Liver (tissue), 9 donors: ENCODE data around the gene ECE1. TPM values are rescaled to one million over a fixed set of nuclear protein-coding genes. Genes with fewer than 3 reads are reported as not detected.

Source experiments
- DNase-seq: peaks from one replicate; pipeline ENCODE4 v3.0.0-alpha.2; 2017; ENCODE audit warnings: low spot score
- H3K27ac ChIP-seq, 2 donors: one replicate each; pipeline ENCODE4 v1.7.0; 2013; ENCODE audit warnings: inconsistent platforms in 2 of 2, low read length in 2 of 2, control low read depth in 1 of 2, low read depth in 1 of 2, mild to moderate bottlenecking in 1 of 2
- H3K27me3 ChIP-seq, 4 donors: one replicate each; pipeline versions ENCODE4 v1.6.1 to v1.7.0; 2013; ENCODE audit warnings: low read length in 3 of 4, inconsistent platforms in 1 of 4, mild to moderate bottlenecking in 1 of 4, moderate library complexity in 1 of 4; ENCODE audit not compliant: control insufficient read depth in 4 of 4, insufficient read depth in 4 of 4
- H3K36me3 ChIP-seq, 4 donors: one replicate each; pipeline versions ENCODE4 v1.6.1 to v1.7.0; 2013; ENCODE audit warnings: low read length in 3 of 4, mild to moderate bottlenecking in 3 of 4, low read depth in 1 of 4, moderate library complexity in 1 of 4; ENCODE audit not compliant: control insufficient read depth in 4 of 4, insufficient read depth in 3 of 4
- H3K4me1 ChIP-seq, 4 donors: one replicate each; pipeline versions ENCODE4 v1.6.1 to v1.7.0; 2013; ENCODE audit warnings: low read length in 3 of 4, mild to moderate bottlenecking in 3 of 4, moderate library complexity in 1 of 4; ENCODE audit not compliant: control insufficient read depth in 4 of 4, insufficient read depth in 4 of 4
- H3K4me3 ChIP-seq, 3 donors: one replicate each; pipeline versions ENCODE4 v1.6.1 to v1.7.0; 2013; ENCODE audit warnings: low read length in 3 of 3, control low read depth in 1 of 3, low read depth in 1 of 3, mild to moderate bottlenecking in 1 of 3
- H3K9ac ChIP-seq, 2 donors: one replicate each; pipeline ENCODE4 v1.7.0; 2013; ENCODE audit warnings: low read length in 2 of 2, mild to moderate bottlenecking in 2 of 2, moderate library complexity in 2 of 2, control low read depth in 1 of 2, low read depth in 1 of 2
- H3K9me3 ChIP-seq, 4 donors: one replicate each; pipeline versions ENCODE4 v1.6.1 to v1.7.0; 2013; ENCODE audit warnings: low read length in 3 of 4; ENCODE audit not compliant: control insufficient read depth in 4 of 4
- EGR1 ChIP-seq, 2 donors: IDR thresholded peaks; 2 replicates each; pipeline ENCODE4 v1.6.1; 2016 to 2018; ENCODE audit warnings: antibody characterized with exemption in 2 of 2, low read depth in 2 of 2
- FOXA2 ChIP-seq: IDR thresholded peaks from 2 replicates; pipeline ENCODE4 v1.6.1; 2016; ENCODE audit warnings: antibody characterized with exemption
- HNF4A ChIP-seq, 2 donors: conservative IDR thresholded peaks; 2 replicates each; pipeline ENCODE4 v1.6.1; 2016; ENCODE audit warnings: antibody characterized with exemption in 2 of 2, mild to moderate bottlenecking in 2 of 2
- HNF4G ChIP-seq: IDR thresholded peaks from 2 replicates; pipeline ENCODE4 v1.6.1; 2016; ENCODE audit warnings: antibody characterized with exemption
- JUND ChIP-seq, 2 donors: IDR thresholded peaks; 2 replicates each; pipeline ENCODE4 v1.6.1; 2016; ENCODE audit warnings: antibody characterized with exemption in 2 of 2
- RAD21 ChIP-seq, 2 donors: IDR thresholded peaks; 2 replicates each; pipeline ENCODE4 v1.6.1; 2016; ENCODE audit warnings: antibody characterized with exemption in 2 of 2, mild to moderate bottlenecking in 2 of 2
- RXRA ChIP-seq, 2 donors: IDR thresholded peaks; 2 replicates each; pipeline ENCODE4 v1.6.1; 2017 to 2018; ENCODE audit warnings: antibody characterized with exemption in 2 of 2, mild to moderate bottlenecking in 1 of 2
- SP1 ChIP-seq: IDR thresholded peaks from 2 replicates; pipeline ENCODE4 v1.6.1; 2018; ENCODE audit warnings: antibody characterized with exemption, mild to moderate bottlenecking
- TAF1 ChIP-seq: conservative IDR thresholded peaks from 2 replicates; pipeline ENCODE4 v1.6.1; 2016; ENCODE audit warnings: antibody characterized with exemption, mild to moderate bottlenecking
- YY1 ChIP-seq: IDR thresholded peaks from 2 replicates; pipeline ENCODE4 v1.6.1; 2016; ENCODE audit warnings: antibody characterized with exemption, mild to moderate bottlenecking
- WGBS: extraction: QIAGEN DNeasy Blood & Tissue Kit; methylation state at CpG from one replicate; pipeline ENCODE4 v1.1.7; 2013; 5-methylcytosine and 5-hydroxymethylcytosine counted together
- polyA plus RNA-seq, 2 donors: library from polyadenylated mRNA; stranded (reverse) in 1 of 2; unstranded in 1 of 2; fragments of 200-250 nt in 1 of 2; fragments of >200 nt in 1 of 2; fragmentation: Nextera tagmentation in 1 of 2; extraction: Ambion mirVana in 1 of 2; gene quantifications; one replicate each; pipeline versions ENCODE4 v1.2.1 to v1.2.3, GENCODE V29; 2013 to 2015
- total RNA-seq, 2 donors: library from RNA; depleted of rRNA; stranded (reverse); fragments of >200 nt; gene quantifications; one replicate each; pipeline ENCODE4 v1.2.3, GENCODE V29; 2014
- TF ChIP-seq, protein P1 (sequence below): IDR thresholded peaks from 2 replicates; pipeline ENCODE4 v1.6.1; 2016; ENCODE audit warnings: antibody characterized with exemption
- TF ChIP-seq, protein P2 (sequence below): IDR thresholded peaks from 2 replicates; pipeline ENCODE4 v1.6.1; 2016; ENCODE audit warnings: antibody characterized with exemption, mild to moderate bottlenecking
- TF ChIP-seq, protein P3 (sequence below): IDR thresholded peaks from 2 replicates; pipeline ENCODE4 v1.6.1; 2016; ENCODE audit warnings: antibody characterized with exemption
- donor health status: healthy.
- donor health status: healthy.
- donor health status: healthy.
- donor health status: healthy.
- donor health status: healthy.

The ECE1 gene
- total and polyA plus RNA-seq, 4 donors: 29.3 to 46.4 (median 39.6) TPM

DNA sequence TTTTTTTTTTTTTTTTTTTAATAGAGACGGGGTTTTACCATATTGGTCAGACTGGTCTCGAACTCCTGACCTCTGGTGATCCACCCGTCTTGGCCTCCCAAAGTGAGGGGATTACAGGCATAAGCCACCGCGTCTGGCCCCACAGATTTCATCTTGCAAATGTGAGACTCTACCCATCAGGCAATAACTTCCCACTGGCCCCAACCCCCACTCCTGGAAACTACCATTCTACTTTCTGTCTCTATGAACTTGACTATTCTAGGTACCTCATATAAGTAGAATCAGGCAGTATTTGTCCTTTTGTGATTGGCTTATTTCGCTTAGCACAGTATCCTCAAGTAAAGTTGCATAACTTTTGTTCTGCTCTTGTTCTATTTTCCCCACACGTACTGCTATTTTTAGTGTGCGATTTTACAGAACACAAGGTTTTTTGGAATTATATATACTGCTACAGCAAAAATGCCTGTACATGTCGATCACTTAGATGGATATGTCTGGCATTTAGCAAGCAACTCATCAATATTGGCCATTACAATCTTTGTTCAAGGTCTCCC, 40.2 kb downstream of the ECE1 start:
- 96% methylated on average over 9 of the region's 9 CpGs for WGBS

DNA sequence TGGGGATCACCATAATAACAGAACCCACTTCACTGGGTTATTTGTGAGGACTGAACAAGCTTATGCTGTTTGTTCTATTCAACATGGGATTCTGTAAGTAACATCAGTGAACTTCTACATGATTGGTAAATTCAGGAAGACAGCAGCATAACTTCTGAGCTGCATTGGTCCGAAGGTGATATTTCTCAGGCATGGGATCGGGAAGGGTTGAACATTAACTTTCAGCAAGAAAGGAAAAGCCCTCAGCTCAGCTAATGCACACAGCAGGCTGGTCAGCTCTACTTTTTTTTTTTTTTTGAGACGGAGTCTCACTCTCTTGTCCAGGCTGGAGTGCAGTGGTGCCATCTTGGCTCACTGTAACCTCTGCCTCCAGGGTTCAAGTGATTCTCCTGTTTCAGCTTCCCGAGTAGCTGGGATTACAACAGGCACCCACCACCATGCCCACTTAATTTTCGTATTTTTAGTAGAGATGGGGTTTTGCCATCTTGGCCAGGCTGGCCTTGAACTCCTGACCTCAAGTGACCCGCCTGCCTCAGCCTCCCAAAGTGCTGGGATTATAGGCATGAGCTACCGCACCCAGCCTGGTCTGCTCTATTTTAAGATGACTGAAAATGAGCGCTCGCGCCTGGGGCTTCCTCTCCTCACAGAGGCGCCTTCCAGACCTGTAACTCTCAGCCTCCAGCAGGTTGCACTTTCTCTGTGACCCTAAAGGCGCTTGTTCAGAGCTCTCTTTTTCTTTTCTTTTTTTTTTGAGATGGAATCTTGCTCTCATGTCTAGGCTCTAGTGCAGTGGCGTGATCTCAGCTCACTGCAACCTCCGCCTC, 42.2 kb downstream of the ECE1 start:
- Histone ChIP-seq H3K36me3 (peaks cover 3 to 31% (median 19%) of the 10 kb centered on the region in 4 donors), H3K9me3 (no peaks in the 10 kb centered on the region), H3K27ac (peak overlapping the region in 1 of 2 donors; percentile 39), H3K4me3 (no peak overlapping the region), H3K27me3 (no peaks in the 10 kb centered on the region), H3K9ac (no peak overlapping the region), H3K4me1 (peaks cover 9 to 37% (median 26%) of the 10 kb centered on the region in 4 donors)
- WGBS: 69% methylated on average over 14 of the region's 14 CpGs
- peak; percentile 43 for TF ChIP-seq YY1
- TF ChIP-seq, protein P1, sequence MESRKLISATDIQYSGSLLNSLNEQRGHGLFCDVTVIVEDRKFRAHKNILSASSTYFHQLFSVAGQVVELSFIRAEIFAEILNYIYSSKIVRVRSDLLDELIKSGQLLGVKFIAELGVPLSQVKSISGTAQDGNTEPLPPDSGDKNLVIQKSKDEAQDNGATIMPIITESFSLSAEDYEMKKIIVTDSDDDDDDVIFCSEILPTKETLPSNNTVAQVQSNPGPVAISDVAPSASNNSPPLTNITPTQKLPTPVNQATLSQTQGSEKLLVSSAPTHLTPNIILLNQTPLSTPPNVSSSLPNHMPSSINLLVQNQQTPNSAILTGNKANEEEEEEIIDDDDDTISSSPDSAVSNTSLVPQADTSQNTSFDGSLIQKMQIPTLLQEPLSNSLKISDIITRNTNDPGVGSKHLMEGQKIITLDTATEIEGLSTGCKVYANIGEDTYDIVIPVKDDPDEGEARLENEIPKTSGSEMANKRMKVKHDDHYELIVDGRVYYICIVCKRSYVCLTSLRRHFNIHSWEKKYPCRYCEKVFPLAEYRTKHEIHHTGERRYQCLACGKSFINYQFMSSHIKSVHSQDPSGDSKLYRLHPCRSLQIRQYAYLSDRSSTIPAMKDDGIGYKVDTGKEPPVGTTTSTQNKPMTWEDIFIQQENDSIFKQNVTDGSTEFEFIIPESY: no peak
- TF ChIP-seq RAD21 (IDR thresholded peaks at IDR 0.05): peak in 1 of 2 donors; percentile 52
- TF ChIP-seq JUND (IDR thresholded peaks at IDR 0.05): peak in 1 of 2 donors; percentile 15
- peak; percentile 62 for TF ChIP-seq SP1
- peak; percentile 54 to 65 for TF ChIP-seq RXRA (IDR thresholded peaks at IDR 0.05)
- peak; percentile 63 to 74 for TF ChIP-seq HNF4A (conservative IDR thresholded peaks at IDR 0.05)
- TF ChIP-seq EGR1 (IDR thresholded peaks at IDR 0.05; ENCODE audit: low read depth in 2 of 2): no peak
- DNase-seq: no peak

More for the DNA sequence above, 40.2 kb downstream of the ECE1 start:
- H3K9ac ChIP-seq: no peak overlapping the region
- H3K27me3 ChIP-seq: no peaks in the 10 kb centered on the region
- H3K4me3 ChIP-seq: no peak overlapping the region
- H3K36me3 ChIP-seq: peaks cover 1 to 15% (median 6%) of the 10 kb centered on the region in 4 donors
- DNase-seq: no peak
- no peaks in the 10 kb centered on the region for H3K9me3 ChIP-seq
- H3K4me1 ChIP-seq: peaks cover 9 to 49% (median 35%) of the 10 kb centered on the region in 4 donors
- no peak overlapping the region for H3K27ac ChIP-seq
- TF ChIP-seq RXRA (IDR thresholded peaks at IDR 0.05): no peak
- no peak for TF ChIP-seq TAF1
- no peak for TF ChIP-seq YY1
- TF ChIP-seq JUND (IDR thresholded peaks at IDR 0.05): no peak
- no peak for TF ChIP-seq FOXA2
- no peak for TF ChIP-seq RAD21 (IDR thresholded peaks at IDR 0.05)
- no peak for TF ChIP-seq HNF4G

DNA sequence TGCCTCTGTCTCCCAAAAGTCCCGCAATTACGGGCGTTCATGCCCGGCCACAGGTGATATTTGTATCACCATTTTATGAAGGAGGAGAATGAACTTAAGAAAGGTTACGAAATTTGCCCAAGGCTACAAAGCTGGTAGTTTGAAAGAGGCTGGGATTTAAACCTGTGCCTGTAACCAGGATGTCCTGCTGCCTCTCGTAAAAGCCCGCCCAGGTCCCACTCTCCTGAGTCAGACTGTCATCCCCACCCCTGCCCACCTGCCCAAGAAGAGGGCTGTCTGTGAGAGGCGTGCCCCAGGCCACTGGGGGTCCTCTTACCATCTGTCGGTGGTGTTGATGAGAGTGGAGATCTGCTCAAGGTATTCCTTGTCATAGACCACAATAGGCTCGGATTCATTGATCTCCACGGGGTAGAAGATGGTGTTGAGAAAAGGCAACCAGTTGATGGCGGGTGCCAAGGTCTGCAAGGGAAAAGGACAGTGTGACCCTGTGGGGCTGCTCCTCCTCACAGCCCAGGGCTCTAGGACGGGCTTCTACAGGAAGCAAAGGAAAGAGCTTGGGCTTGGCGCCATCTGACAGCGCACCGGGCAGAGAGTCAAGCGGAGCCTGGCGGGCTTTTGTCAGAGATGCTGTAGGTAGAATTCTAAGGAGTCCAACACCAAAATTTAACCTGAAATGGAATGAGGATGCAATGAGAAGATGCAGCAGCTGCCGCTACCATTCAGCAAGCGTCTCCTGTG, 43.2 kb downstream of the ECE1 start:
- Histone ChIP-seq H3K9me3 (no peaks in the 10 kb centered on the region), H3K27ac (no peak overlapping the region), H3K4me3 (no peak overlapping the region), H3K36me3 (peaks cover 3 to 37% (median 25%) of the 10 kb centered on the region in 4 donors), H3K9ac (no peak overlapping the region), H3K4me1 (peaks cover 9 to 30% (median 19%) of the 10 kb centered on the region in 4 donors), H3K27me3 (no peaks in the 10 kb centered on the region)
- TF ChIP-seq, protein P2, sequence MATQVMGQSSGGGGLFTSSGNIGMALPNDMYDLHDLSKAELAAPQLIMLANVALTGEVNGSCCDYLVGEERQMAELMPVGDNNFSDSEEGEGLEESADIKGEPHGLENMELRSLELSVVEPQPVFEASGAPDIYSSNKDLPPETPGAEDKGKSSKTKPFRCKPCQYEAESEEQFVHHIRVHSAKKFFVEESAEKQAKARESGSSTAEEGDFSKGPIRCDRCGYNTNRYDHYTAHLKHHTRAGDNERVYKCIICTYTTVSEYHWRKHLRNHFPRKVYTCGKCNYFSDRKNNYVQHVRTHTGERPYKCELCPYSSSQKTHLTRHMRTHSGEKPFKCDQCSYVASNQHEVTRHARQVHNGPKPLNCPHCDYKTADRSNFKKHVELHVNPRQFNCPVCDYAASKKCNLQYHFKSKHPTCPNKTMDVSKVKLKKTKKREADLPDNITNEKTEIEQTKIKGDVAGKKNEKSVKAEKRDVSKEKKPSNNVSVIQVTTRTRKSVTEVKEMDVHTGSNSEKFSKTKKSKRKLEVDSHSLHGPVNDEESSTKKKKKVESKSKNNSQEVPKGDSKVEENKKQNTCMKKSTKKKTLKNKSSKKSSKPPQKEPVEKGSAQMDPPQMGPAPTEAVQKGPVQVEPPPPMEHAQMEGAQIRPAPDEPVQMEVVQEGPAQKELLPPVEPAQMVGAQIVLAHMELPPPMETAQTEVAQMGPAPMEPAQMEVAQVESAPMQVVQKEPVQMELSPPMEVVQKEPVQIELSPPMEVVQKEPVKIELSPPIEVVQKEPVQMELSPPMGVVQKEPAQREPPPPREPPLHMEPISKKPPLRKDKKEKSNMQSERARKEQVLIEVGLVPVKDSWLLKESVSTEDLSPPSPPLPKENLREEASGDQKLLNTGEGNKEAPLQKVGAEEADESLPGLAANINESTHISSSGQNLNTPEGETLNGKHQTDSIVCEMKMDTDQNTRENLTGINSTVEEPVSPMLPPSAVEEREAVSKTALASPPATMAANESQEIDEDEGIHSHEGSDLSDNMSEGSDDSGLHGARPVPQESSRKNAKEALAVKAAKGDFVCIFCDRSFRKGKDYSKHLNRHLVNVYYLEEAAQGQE: no peak
- no peak for TF ChIP-seq HNF4G
- TF ChIP-seq RXRA (IDR thresholded peaks at IDR 0.05): no peak
- TF ChIP-seq SP1: no peak
- TF ChIP-seq, protein P3, sequence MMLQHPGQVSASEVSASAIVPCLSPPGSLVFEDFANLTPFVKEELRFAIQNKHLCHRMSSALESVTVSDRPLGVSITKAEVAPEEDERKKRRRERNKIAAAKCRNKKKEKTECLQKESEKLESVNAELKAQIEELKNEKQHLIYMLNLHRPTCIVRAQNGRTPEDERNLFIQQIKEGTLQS: no peak
- no peak for TF ChIP-seq YY1
- TF ChIP-seq EGR1 (IDR thresholded peaks at IDR 0.05; ENCODE audit: low read depth in 2 of 2): no peak
- WGBS: 91% methylated on average over 20 of the region's 20 CpGs
- DNase-seq: no peak
